Body of pancreas (tissue), 4 donors: Measurements from ENCODE around the gene GMDS. TPM values are rescaled to one million over a fixed set of nuclear protein-coding genes. Genes with fewer than 3 reads are reported as not detected.

ENCODE experiments used
- ATAC-seq: fragments of 150-250 bp; one replicate; pipeline ENCODE4 v1.9.1; 2016
- DNase-seq, 4 donors: peaks; one replicate each; pipeline ENCODE4 v3.0.0-alpha.2; 2019
- H3K27ac ChIP-seq, 4 donors: fragments of 200-600 bp; sonication (generic); 1 replicate in 3 of 4; 2 replicates in 1 of 4; pipeline versions ENCODE4 v1.5.1 to v1.6.1; 2016 to 2019; ENCODE audit warnings: mild to moderate bottlenecking in 1 of 4, mixed read lengths in 1 of 4, moderate library complexity in 1 of 4
- H3K27me3 ChIP-seq, 2 donors: fragments of 200-600 bp; sonication (generic); one replicate each; pipeline ENCODE4 v1.6.0; 2016; ENCODE audit warnings: mild to moderate bottlenecking in 1 of 2
- H3K36me3 ChIP-seq, 2 donors: fragments of 200-600 bp; sonication (generic); replicated peaks in 1 of 2; 2 replicates each; pipeline ENCODE4 v1.5.1; 2016; ENCODE audit warnings: low read depth in 2 of 2; ENCODE audit not compliant: insufficient read depth in 1 of 2
- H3K4me1 ChIP-seq: fragments of 200-600 bp; sonication (generic); one replicate; pipeline ENCODE4 v1.6.0; 2016
- H3K4me3 ChIP-seq, 2 donors: fragments of 200-600 bp; sonication (generic); 1 replicate in 1 of 2; 2 replicates in 1 of 2; pipeline ENCODE4 v1.5.1; 2016 to 2019
- H3K9me3 ChIP-seq, 3 donors: fragments of 200-600 bp; sonication (generic); 1 replicate in 2 of 3; 2 replicates in 1 of 3; pipeline ENCODE4 v1.5.1; 2016
- POLR2A ChIP-seq, 3 donors: fragments of 450-650 bp; IDR thresholded peaks; one replicate each; pipeline ENCODE4 v1.6.1; 2016; ENCODE audit warnings: antibody characterized with exemption in 3 of 3, mild to moderate bottlenecking in 2 of 3
- WGBS, 2 donors: methylation state at CpG; one replicate each; pipeline ENCODE4 v1.1.5; 2017; 5-methylcytosine and 5-hydroxymethylcytosine counted together
- intact Hi-C: fragments of 100-400 bp; cut with DNase I; formaldehyde crosslinking; loops from one replicate; pipeline ENCODE4 v1.15.1; 2023
- total RNA-seq, 2 donors: library from RNA; depleted of rRNA; stranded (reverse); fragments of >200 nt; gene quantifications; one replicate each; pipeline ENCODE4 v1.1.0, GENCODE V29; 2016
- TF ChIP-seq, protein P1 (sequence below), 7 experiments: fragments of 450-650 bp in 4 of 7; fragments of 200-600 bp in 3 of 7; sonication (generic) in 3 of 7; IDR thresholded peaks; one replicate each; pipeline ENCODE4 v1.5.1; 2016 to 2019; ENCODE audit warnings: antibody characterized with exemption in 7 of 7

The GMDS gene
- total RNA-seq, 2 donors from 2014 or later: 34.5 to 63.3 TPM

DNA sequence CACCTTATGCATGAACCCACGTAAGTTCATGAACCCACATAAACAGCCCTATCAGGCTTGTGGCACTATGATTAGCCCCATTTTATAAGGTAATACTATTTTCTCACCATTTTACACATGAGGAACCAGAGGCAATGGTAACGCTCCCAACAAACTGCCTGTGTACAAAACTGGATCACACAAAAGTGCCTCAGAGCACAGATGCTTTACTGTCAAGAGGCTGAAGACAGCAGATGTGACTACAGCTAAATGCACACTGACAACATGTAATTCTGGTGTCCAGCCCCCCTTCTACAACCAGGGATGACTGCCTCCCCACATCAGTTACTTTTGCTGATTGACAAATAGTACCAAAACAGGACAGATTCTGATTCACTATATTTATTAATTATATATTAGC, 69.6 kb downstream of the GMDS start:
- H3K9me3 ChIP-seq: no peaks in the 10 kb centered on the region
- H3K4me1 ChIP-seq: no peaks in the 10 kb centered on the region
- no peak for DNase-seq
- intact Hi-C loops: no loop called here
- TF ChIP-seq POLR2A (IDR thresholded peaks at IDR 0.05): no peak
- TF ChIP-seq, protein P1, sequence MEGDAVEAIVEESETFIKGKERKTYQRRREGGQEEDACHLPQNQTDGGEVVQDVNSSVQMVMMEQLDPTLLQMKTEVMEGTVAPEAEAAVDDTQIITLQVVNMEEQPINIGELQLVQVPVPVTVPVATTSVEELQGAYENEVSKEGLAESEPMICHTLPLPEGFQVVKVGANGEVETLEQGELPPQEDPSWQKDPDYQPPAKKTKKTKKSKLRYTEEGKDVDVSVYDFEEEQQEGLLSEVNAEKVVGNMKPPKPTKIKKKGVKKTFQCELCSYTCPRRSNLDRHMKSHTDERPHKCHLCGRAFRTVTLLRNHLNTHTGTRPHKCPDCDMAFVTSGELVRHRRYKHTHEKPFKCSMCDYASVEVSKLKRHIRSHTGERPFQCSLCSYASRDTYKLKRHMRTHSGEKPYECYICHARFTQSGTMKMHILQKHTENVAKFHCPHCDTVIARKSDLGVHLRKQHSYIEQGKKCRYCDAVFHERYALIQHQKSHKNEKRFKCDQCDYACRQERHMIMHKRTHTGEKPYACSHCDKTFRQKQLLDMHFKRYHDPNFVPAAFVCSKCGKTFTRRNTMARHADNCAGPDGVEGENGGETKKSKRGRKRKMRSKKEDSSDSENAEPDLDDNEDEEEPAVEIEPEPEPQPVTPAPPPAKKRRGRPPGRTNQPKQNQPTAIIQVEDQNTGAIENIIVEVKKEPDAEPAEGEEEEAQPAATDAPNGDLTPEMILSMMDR (IDR thresholded peaks at IDR 0.05): no peak
- ATAC-seq: no peak
- no peak overlapping the region for H3K4me3 ChIP-seq
- no peak overlapping the region for H3K27ac ChIP-seq
- H3K27me3 ChIP-seq: no peaks in the 10 kb centered on the region
- WGBS, 2 donors: 97% methylated on average over 2 of the region's 2 CpGs
- H3K36me3 ChIP-seq: no peaks in the 10 kb centered on the region

DNA sequence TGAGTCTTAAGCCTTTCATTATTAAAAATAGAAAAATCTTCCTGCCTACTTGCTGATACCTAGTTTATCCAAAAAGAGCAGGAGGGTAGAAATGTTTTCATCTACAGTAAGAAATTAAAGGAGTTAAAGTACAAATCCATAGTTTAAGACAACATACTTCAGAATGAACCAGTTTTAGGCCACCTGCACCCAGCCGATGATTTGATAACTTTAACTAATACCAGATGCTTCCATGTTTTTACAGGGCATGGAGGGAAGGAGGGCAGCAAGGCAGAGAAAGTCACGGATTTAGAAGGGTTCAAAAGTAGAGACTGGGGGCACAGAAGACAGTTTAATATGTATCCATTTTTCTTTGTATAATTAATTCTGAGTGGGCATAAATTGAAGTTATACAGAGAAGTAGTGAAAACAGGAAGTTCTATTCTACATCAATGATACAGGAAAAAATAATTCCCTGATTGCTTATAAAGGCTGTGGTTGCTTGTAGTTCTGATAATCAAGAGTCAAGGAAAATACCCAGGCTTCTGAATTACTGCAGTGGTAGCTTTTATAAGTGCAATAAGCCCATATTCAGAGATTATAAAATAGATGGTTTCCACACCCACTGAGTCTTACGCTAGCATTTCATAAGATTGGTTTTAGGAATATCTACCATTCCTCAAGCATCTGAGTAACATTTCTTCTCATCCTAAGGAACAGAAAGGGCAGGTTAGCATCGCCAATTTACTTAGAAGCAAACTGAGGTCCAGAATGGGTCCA, 72.0 kb downstream of the GMDS start:
- Histone ChIP-seq H3K27me3 (no peaks in the 10 kb centered on the region), H3K4me3 (no peak overlapping the region), H3K27ac (no peak overlapping the region), H3K4me1 (no peaks in the 10 kb centered on the region), H3K36me3 (no peaks in the 10 kb centered on the region), H3K9me3 (no peaks in the 10 kb centered on the region)
- intact Hi-C loops: no loop called here
- no peak for DNase-seq
- ATAC-seq: no peak
- WGBS, 2 donors: 84 to 86% methylated on average over 4 of the region's 4 CpGs
- no peak for TF ChIP-seq POLR2A (IDR thresholded peaks at IDR 0.05)
- TF ChIP-seq, protein P1 (IDR thresholded peaks at IDR 0.05): no peak

DNA sequence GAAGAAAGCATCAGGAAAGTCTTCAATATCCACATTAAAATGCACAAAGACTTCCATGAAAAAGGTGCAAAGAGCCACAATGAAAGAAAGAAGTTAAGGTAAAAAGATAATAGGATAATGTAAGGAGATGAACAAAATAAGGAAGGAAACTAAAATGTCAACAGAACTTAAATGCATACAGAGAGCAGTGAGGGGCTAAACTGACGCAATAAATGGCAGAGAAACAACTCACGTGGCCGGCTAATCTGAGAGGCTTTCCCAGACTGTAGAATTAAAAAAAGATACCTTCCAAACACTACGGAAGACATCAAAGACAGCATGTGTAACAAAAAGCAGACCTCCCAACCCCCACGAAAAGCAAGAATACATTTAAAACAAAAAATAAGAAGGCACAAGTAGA, 73.7 kb downstream of the GMDS start:
- 60 to 61% methylated on average over 5 of the region's 5 CpGs for WGBS, 2 donors
- intact Hi-C loops: no loop called here

DNA sequence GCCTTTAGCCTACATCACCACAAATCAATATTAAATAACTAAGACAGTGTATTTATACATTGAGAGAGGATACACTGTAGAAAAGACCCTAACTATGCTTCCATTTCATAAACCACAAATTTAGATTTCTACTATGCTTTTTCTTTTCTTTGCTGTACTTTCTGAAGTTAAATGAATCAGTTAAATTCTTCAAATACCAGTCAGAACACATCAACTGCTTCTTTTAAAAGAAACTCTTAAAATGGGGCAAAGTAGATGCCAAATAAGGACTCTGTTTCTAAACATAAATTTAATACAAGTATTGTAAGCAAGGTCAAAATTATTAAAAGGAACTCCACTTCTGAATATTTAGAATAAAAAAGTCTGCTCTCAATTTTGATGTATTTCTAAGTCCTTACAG, 76.9 kb downstream of the GMDS start:
- ATAC-seq (no peak), DNase-seq (no peak)
- Histone ChIP-seq H3K4me1 (peaks cover 32% of the 10 kb centered on the region), H3K36me3 (no peaks in the 10 kb centered on the region), H3K4me3 (no peak overlapping the region), H3K27ac (no peak overlapping the region), H3K27me3 (no peaks in the 10 kb centered on the region), H3K9me3 (no peaks in the 10 kb centered on the region)
- intact Hi-C loops: no loop called here
- TF ChIP-seq POLR2A (IDR thresholded peaks at IDR 0.05): no peak
- TF ChIP-seq, protein P1 (IDR thresholded peaks at IDR 0.05): no peak

More for the DNA sequence above, 73.7 kb downstream of the GMDS start:
- Histone ChIP-seq H3K27ac (no peak overlapping the region), H3K4me3 (no peak overlapping the region), H3K9me3 (no peaks in the 10 kb centered on the region), H3K4me1 (peaks cover 10% of the 10 kb centered on the region), H3K36me3 (no peaks in the 10 kb centered on the region), H3K27me3 (no peaks in the 10 kb centered on the region)
- no peak for TF ChIP-seq POLR2A (IDR thresholded peaks at IDR 0.05)
- TF ChIP-seq, protein P1 (IDR thresholded peaks at IDR 0.05): no peak
- DNase-seq: no peak
- ATAC-seq: no peak

DNA sequence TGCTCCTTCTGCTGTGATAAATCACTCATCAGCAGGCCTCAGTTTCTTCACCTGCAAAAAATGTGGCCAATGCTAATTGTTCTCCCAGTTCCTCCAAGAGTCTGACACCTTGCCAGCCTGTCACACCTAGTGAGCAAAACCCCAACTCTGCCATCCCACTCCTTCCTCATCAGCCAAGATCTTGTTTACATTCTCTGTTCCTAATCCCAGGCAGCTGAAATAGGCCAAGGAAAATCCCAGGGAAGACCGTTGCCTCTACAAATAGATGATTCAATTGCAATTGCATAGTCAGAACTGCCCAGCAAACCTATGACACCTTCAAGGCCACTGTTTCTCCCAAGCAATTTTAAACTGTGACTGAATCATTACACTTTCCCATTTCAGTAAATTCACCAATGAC, 78.7 kb downstream of the GMDS start:
- no peak overlapping the region for H3K4me3 ChIP-seq
- H3K4me1 ChIP-seq: peaks cover 38% of the 10 kb centered on the region
- H3K9me3 ChIP-seq: no peaks in the 10 kb centered on the region
- intact Hi-C loops: no loop called here
- DNase-seq (peak; percentile 79 to 90 (median 84)), ATAC-seq (peak; percentile 95)
- H3K27ac ChIP-seq: peak overlapping the region; percentile 13 to 75 (median 66)
- no peaks in the 10 kb centered on the region for H3K27me3 ChIP-seq
- no peak for TF ChIP-seq POLR2A (IDR thresholded peaks at IDR 0.05)
- TF ChIP-seq, protein P1 (IDR thresholded peaks at IDR 0.05): no peak
- H3K36me3 ChIP-seq: no peaks in the 10 kb centered on the region
- whole genome bisulfite sequencing, 2 donors: 7 to 29% methylated on average over 1 of the region's 1 CpG
